B cell (primary cell): ENCODE measurements around the gene ZNF608.

Experiments used
- CTCF ChIP-seq: fragments of 200-600 bp; IDR thresholded peaks from one replicate; pipeline ENCODE4 v1.8.0; 2022; ENCODE audit warnings: antibody characterized with exemption, mild to moderate bottlenecking
- EZH2 ChIP-seq: IDR thresholded peaks from 2 replicates; pipeline ENCODE4 v1.6.1; 2012; ENCODE audit warnings: borderline replicate concordance, low read depth, mild to moderate bottlenecking, moderate library complexity, low read length; ENCODE audit not compliant: insufficient read depth, poor library complexity, severe bottlenecking

- TF ChIP-seq EZH2 (no peak), CTCF (no peak)
Measured at GRCh38 chr5:124732428-124733328, 13.8 kb downstream of the ZNF608 start.
